OCI-LY1 (cell line): ENCODE results near the gene OMP.

ENCODE experiments used
- H2AFZ ChIP-seq: fragments of 200-600 bp; sonication (generic), shearing (Covaris generic); 2 replicates; pipeline ENCODE4 v1.6.0; 2014; ENCODE audit warnings: antibody characterized with exemption, mild to moderate bottlenecking, low read length
- H3F3A ChIP-seq: fragments of 200-600 bp; sonication (generic), shearing (Covaris generic); 2 replicates; pipeline ENCODE4 v1.6.0; 2014; ENCODE audit warnings: mild to moderate bottlenecking, antibody characterized with exemption, low read length, moderate library complexity; ENCODE audit not compliant: insufficient read depth
- H3K27ac ChIP-seq: fragments of 200-600 bp; sonication (generic); 2 replicates; pipeline ENCODE4 v1.5.1; 2014; ENCODE audit warnings: low read length, mixed run types, mild to moderate bottlenecking, low read depth; ENCODE audit not compliant: poor library complexity, severe bottlenecking
- H3K27me3 ChIP-seq: fragments of 200-600 bp; sonication (generic); 2 replicates; pipeline ENCODE4 v1.6.0; 2014; ENCODE audit warnings: antibody characterized with exemption, mild to moderate bottlenecking, low read length, moderate library complexity; ENCODE audit not compliant: insufficient read depth
- H3K36me3 ChIP-seq: fragments of 200-600 bp; sonication (generic); 2 replicates; pipeline ENCODE4 v1.6.1; 2014; ENCODE audit warnings: mild to moderate bottlenecking, antibody characterized with exemption, low read length, moderate library complexity, mixed read lengths; ENCODE audit not compliant: insufficient read depth
- H3K4me1 ChIP-seq: fragments of 200-600 bp; sonication (generic); 2 replicates; pipeline ENCODE4 v1.5.1; 2014; ENCODE audit warnings: mild to moderate bottlenecking, low read length, moderate library complexity; ENCODE audit not compliant: insufficient read depth, severe bottlenecking
- H3K4me2 ChIP-seq: fragments of 200-600 bp; sonication (generic), shearing (Covaris generic); 2 replicates; pipeline ENCODE4 v1.6.1; 2014; ENCODE audit warnings: low read length
- H3K4me3 ChIP-seq: fragments of 200-600 bp; sonication (generic); 2 replicates; pipeline ENCODE4 v1.5.1; 2014; ENCODE audit warnings: low read length, low read depth, mild to moderate bottlenecking, mixed read lengths; ENCODE audit not compliant: poor library complexity, severe bottlenecking
- H3K79me2 ChIP-seq: fragments of 200-600 bp; shearing (Covaris generic); 2 replicates; pipeline ENCODE4 v1.6.1; 2016; ENCODE audit warnings: mixed run types, low read length, mixed read lengths; ENCODE audit not compliant: insufficient read depth
- H3K9ac ChIP-seq: fragments of 200-600 bp; sonication (generic), shearing (Covaris generic); 2 replicates; pipeline ENCODE4 v1.6.1; 2014; ENCODE audit warnings: mild to moderate bottlenecking, low read length, mixed read lengths
- H3K9me2 ChIP-seq: fragments of 200-600 bp; sonication (generic), shearing (Covaris generic); 2 replicates; pipeline ENCODE4 v1.6.1; 2014; ENCODE audit warnings: low read depth, mild to moderate bottlenecking, low read length, mixed read lengths
- H3K9me3 ChIP-seq: fragments of 200-600 bp; shearing (Covaris generic); 2 replicates; pipeline ENCODE4 v1.6.1; 2014; ENCODE audit warnings: low read length, mixed read lengths
- H4K20me1 ChIP-seq: fragments of 200-600 bp; sonication (generic), shearing (Covaris generic); 2 replicates; pipeline ENCODE4 v1.6.0; 2016; ENCODE audit warnings: mild to moderate bottlenecking, low read length; ENCODE audit not compliant: insufficient read depth
- CTCF ChIP-seq: fragments of 200-600 bp; sonication (generic), shearing (Covaris generic); IDR thresholded peaks from 2 replicates; pipeline ENCODE4 v1.5.1; 2017; ENCODE audit warnings: mild to moderate bottlenecking, antibody characterized with exemption, low read length, moderate library complexity, mixed read lengths
- EZH2 ChIP-seq: fragments of 200-600 bp; sonication (generic), shearing (Covaris generic); IDR thresholded peaks from 2 replicates; pipeline ENCODE4 v1.8.0; 2017; ENCODE audit warnings: borderline replicate concordance, mixed run types, mild to moderate bottlenecking, antibody characterized with exemption, low read length, moderate library complexity, mixed read lengths

Gene OMP

DNA sequence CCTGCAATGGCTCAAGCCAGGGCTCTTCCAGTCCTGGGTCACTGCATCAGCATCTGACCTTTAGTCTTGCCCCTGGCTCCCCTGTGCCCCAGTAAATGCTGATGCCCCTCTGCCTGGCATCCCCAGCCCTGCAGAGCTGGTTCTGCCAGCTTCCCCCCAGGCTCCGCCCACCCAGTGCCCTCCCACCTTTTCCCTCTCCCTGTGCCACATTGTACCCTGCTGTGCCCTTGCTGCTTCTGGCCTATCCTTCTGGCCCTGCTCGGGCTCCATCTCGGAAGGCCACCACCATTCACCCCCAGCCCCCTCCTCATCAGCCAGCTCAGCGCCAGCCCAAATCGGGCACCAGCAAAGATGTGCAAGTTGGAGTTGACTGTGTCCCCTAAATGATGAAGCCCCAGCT is 28.4 kb upstream of the OMP start:
- no peak for TF ChIP-seq EZH2
- TF ChIP-seq CTCF, result no peak
- H2AFZ ChIP-seq, result no peak overlapping the region
- H4K20me1 ChIP-seq, result no peaks in the 10 kb centered on the region
- no peak overlapping the region for H3K27ac ChIP-seq
- H3K4me2 ChIP-seq, result no peak overlapping the region
- no peaks in the 10 kb centered on the region; the same call in 1 of the 2 replicates for H3K27me3 ChIP-seq
- 0 out of 2 replicates have a peak, but pooled peaks cover 4% of the 10 kb centered on the region for H3K9me3 ChIP-seq
- H3K9ac ChIP-seq, result no peak overlapping the region
- H3K36me3 ChIP-seq, result no peaks in the 10 kb centered on the region; the same call in 1 of the 2 replicates
- no peaks in the 10 kb centered on the region for H3K79me2 ChIP-seq
- H3K9me2 ChIP-seq, result no peaks in the 10 kb centered on the region
- H3K4me3 ChIP-seq, result no peak overlapping the region
- H3K4me1 ChIP-seq, result no peaks in the 10 kb centered on the region
- no peaks in the 10 kb centered on the region for H3F3A ChIP-seq

- no peaks in the 10 kb centered on the region for H3K79me2 ChIP-seq
- H3K9ac ChIP-seq, result no peak overlapping the region
- TF ChIP-seq CTCF (no peak), EZH2 (no peak)
- no peak overlapping the region for H2AFZ ChIP-seq
- H3K4me3 ChIP-seq, result no peak overlapping the region
- no peak overlapping the region for H3K27ac ChIP-seq
- no peak overlapping the region for H3K4me2 ChIP-seq
- no peaks in the 10 kb centered on the region; the same call in 1 of the 2 replicates for H3K36me3 ChIP-seq
- no peaks in the 10 kb centered on the region for H3K4me1 ChIP-seq
- H3F3A ChIP-seq, result no peaks in the 10 kb centered on the region
- no peaks in the 10 kb centered on the region; the same call in 1 of the 2 replicates for H3K27me3 ChIP-seq
- no peaks in the 10 kb centered on the region for H3K9me2 ChIP-seq
- H4K20me1 ChIP-seq, result no peaks in the 10 kb centered on the region
- H3K9me3 ChIP-seq, result 0 out of 2 replicates have a peak, but pooled peaks cover 4% of the 10 kb centered on the region
Observed at GRCh38 chr11:77074626-77075221, 27.9 kb upstream of the OMP start.

DNA sequence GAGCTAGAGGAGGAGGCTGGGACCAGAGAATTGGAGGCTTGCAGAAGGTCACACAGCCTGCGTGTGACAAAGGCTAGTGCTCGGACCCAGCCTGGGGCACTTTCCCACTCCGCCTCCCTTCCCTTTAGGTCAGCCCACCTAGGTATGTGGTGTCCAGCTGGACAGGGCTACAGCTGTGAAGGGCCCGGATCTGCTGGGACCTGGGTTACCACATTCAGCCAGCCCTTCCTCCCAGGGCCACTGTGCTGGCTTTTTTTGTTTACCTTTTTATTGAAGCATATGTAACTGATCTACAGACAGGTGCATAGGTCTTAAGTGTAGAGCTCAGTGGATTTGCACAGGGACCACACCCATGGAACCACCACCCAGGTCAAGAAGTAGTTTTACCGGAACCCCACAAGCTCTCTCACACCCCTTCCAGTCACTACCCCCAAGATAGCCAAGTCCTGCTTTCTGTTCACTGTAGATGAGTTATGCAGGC is 27.2 kb upstream of the OMP start:
- H3K79me2 ChIP-seq, result no peaks in the 10 kb centered on the region
- no peak overlapping the region for H3K4me2 ChIP-seq
- H3K4me3 ChIP-seq, result no peak overlapping the region
- no peaks in the 10 kb centered on the region for H3K9me2 ChIP-seq
- no peak overlapping the region for H3K27ac ChIP-seq
- no peak overlapping the region for H3K9ac ChIP-seq
- H3K9me3 ChIP-seq, result 0 out of 2 replicates have a peak, but pooled peaks cover 4% of the 10 kb centered on the region
- TF ChIP-seq EZH2, result no peak
- H3K36me3 ChIP-seq, result no peaks in the 10 kb centered on the region; the same call in 1 of the 2 replicates
- H2AFZ ChIP-seq, result no peak overlapping the region
- no peaks in the 10 kb centered on the region; the same call in 1 of the 2 replicates for H3K27me3 ChIP-seq
- no peaks in the 10 kb centered on the region for H4K20me1 ChIP-seq
- H3F3A ChIP-seq, result no peaks in the 10 kb centered on the region
- H3K4me1 ChIP-seq, result no peaks in the 10 kb centered on the region

- no peak overlapping the region for H3K4me3 ChIP-seq
- no peaks in the 10 kb centered on the region; the same call in 1 of the 2 replicates for H3K27me3 ChIP-seq
- H3K36me3 ChIP-seq, result no peaks in the 10 kb centered on the region; the same call in 1 of the 2 replicates
- no peak overlapping the region for H3K27ac ChIP-seq
- no peaks in the 10 kb centered on the region for H3K9me2 ChIP-seq
- no peak overlapping the region for H2AFZ ChIP-seq
- 0 out of 2 replicates have a peak, but pooled peaks cover 4% of the 10 kb centered on the region for H3K9me3 ChIP-seq
- H3K79me2 ChIP-seq, result no peaks in the 10 kb centered on the region
- H3F3A ChIP-seq, result no peaks in the 10 kb centered on the region
- H3K4me2 ChIP-seq, result no peak overlapping the region
- H4K20me1 ChIP-seq, result no peaks in the 10 kb centered on the region
- no peak overlapping the region for H3K9ac ChIP-seq
- peaks cover 7% of the 10 kb centered on the region for H3K4me1 ChIP-seq
- TF ChIP-seq CTCF (no peak), EZH2 (no peak)
Observed at GRCh38 chr11:77079666-77080065, 23.0 kb upstream of the OMP start.
